Loucy (cell line): ENCODE results near the gene SEL1L3.

Experiments
- EZH2phosphoT487 ChIP-seq: fragments of 200-600 bp; IDR thresholded peaks from 2 replicates; pipeline ENCODE4 v1.6.1; 2018; ENCODE audit warnings: antibody characterized with exemption, mild to moderate bottlenecking, moderate library complexity, borderline replicate concordance
- TF ChIP-seq, protein P1 (sequence below): fragments of 200-600 bp; sonication (generic); conservative IDR thresholded peaks from 2 replicates; pipeline ENCODE4 v1.5.1; 2014; ENCODE audit warnings: mild to moderate bottlenecking, antibody characterized with exemption, low read length

DNA sequence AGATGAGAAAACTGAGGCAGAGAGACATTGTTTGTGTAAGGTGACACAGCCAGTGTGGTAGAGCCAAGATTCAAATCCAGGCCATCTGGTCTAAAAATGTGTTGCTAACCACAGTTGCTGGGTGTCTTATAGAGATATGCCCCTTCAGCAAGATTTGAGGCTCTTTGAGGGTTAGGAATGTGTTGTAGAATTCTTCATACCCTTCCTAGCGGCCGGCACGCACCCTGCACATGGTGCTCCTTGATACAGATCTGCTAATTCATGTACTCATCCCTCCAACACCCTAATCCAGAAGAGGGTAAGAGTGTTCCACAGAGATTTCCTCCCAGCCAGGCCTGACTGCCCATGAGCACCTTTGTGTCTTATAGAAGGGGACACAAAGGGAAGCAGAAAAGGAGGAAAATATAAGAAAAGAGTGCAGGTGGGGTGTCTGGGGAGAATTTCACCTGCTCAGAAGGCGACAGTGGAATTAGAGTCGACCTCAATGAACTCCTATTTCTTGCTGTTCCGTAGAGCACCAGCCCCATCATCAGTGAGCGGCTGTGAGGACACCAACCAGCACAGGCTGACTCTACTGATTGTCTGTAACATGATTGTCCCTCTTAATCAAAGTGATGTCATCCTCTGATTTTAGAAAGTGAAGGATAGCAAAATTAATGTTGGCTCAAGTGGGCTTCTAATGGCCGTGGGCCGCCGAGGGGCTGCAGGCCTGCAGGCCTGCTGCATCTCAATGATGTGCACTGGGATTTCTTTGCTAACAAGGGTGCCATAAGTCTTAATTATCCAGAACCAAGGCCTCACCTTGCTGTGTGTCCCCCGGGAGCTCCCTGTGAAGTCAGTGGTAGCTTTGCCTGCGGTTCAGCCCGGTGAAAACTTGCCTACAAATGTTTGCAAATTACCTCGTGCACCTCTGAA lies 27.1 kb upstream of the SEL1L3 start:
- TF ChIP-seq, protein P1, sequence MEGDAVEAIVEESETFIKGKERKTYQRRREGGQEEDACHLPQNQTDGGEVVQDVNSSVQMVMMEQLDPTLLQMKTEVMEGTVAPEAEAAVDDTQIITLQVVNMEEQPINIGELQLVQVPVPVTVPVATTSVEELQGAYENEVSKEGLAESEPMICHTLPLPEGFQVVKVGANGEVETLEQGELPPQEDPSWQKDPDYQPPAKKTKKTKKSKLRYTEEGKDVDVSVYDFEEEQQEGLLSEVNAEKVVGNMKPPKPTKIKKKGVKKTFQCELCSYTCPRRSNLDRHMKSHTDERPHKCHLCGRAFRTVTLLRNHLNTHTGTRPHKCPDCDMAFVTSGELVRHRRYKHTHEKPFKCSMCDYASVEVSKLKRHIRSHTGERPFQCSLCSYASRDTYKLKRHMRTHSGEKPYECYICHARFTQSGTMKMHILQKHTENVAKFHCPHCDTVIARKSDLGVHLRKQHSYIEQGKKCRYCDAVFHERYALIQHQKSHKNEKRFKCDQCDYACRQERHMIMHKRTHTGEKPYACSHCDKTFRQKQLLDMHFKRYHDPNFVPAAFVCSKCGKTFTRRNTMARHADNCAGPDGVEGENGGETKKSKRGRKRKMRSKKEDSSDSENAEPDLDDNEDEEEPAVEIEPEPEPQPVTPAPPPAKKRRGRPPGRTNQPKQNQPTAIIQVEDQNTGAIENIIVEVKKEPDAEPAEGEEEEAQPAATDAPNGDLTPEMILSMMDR = no peak
- no peak for TF ChIP-seq EZH2phosphoT487
